OCI-LY7 (cell line): ENCODE results near the gene DNAJB4. TPM values are rescaled to one million over a fixed set of nuclear protein-coding genes. Genes with fewer than 3 reads are reported as not detected.

ENCODE experiments used
- BruUV-seq: library from RNA; stranded (reverse); fragments of 400-500 nt; replicated peaks from 2 replicates; lab custom pipeline; 2021; lab: Mats Ljungman, UMichigan
- CTCF ChIA-PET: fragments of 300-600 bp; sonication (Branson Sonifier 250); formaldehyde crosslinking; loops from one replicate; lab custom pipeline; 2022; ENCODE audit warnings: antibody characterized with exemption; ENCODE audit not compliant: unreplicated experiment; lab: Charles Lee
- POLR2A ChIA-PET: fragments of 300-600 bp; sonication (Branson Sonifier 250); formaldehyde crosslinking; loops from one replicate; lab custom pipeline; 2022; ENCODE audit warnings: antibody characterized with exemption; lab: Charles Lee
- DNase-seq: peaks from one replicate; pipeline ENCODE4 v3.0.0-alpha.2; 2015; ENCODE audit warnings: low spot score
- H2AFZ ChIP-seq: fragments of 200-600 bp; sonication (generic), shearing (Covaris generic); 2 replicates; pipeline ENCODE4 v1.6.1; 2014; ENCODE audit warnings: mild to moderate bottlenecking, antibody characterized with exemption, low read length, moderate library complexity
- H3K27ac ChIP-seq: fragments of 200-600 bp; sonication (generic); 2 replicates; pipeline ENCODE4 v1.5.1; 2014; ENCODE audit warnings: mixed run types, low read depth, mild to moderate bottlenecking, moderate library complexity, low read length, inconsistent platforms; ENCODE audit not compliant: poor library complexity, severe bottlenecking
- H3K36me3 ChIP-seq: fragments of 200-600 bp; sonication (generic); 2 replicates; pipeline ENCODE4 v1.6.1; 2014; ENCODE audit warnings: mild to moderate bottlenecking, antibody characterized with exemption, low read length, moderate library complexity, mixed read lengths; ENCODE audit not compliant: insufficient read depth
- H3K4me1 ChIP-seq: fragments of 200-600 bp; sonication (generic); 2 replicates; pipeline ENCODE4 v1.5.1; 2014; ENCODE audit warnings: mild to moderate bottlenecking, low read length; ENCODE audit not compliant: insufficient read depth, poor library complexity, severe bottlenecking
- H3K4me2 ChIP-seq: fragments of 200-600 bp; sonication (generic); 2 replicates; pipeline ENCODE4 v1.6.1; 2014; ENCODE audit warnings: mild to moderate bottlenecking, low read length
- H3K4me3 ChIP-seq: fragments of 200-600 bp; sonication (generic); 2 replicates; pipeline ENCODE4 v1.5.1; 2014; ENCODE audit warnings: mild to moderate bottlenecking, low read depth, low read length; ENCODE audit not compliant: poor library complexity, severe bottlenecking
- H3K79me2 ChIP-seq: fragments of 200-600 bp; sonication (generic); 2 replicates; pipeline ENCODE4 v1.6.1; 2016; ENCODE audit warnings: low read depth, mild to moderate bottlenecking, low read length, moderate library complexity, mixed read lengths; ENCODE audit not compliant: insufficient read depth
- H3K9me2 ChIP-seq: fragments of 200-600 bp; sonication (generic); 2 replicates; pipeline ENCODE4 v1.6.1; 2016; ENCODE audit warnings: mild to moderate bottlenecking, low read length, mixed read lengths; ENCODE audit not compliant: insufficient read depth
- H3K9me3 ChIP-seq: fragments of 200-600 bp; sonication (generic); 2 replicates; pipeline ENCODE4 v1.6.1; 2014; ENCODE audit warnings: mild to moderate bottlenecking, mixed run types, low read length, mixed read lengths
- H4K20me1 ChIP-seq: fragments of 200-600 bp; sonication (generic); 2 replicates; pipeline ENCODE4 v1.6.1; 2014; ENCODE audit warnings: mild to moderate bottlenecking, antibody characterized with exemption, low read length, moderate library complexity, mixed read lengths; ENCODE audit not compliant: insufficient read depth
- CTCF ChIP-seq: fragments of 200-600 bp; sonication (generic); conservative IDR thresholded peaks from 2 replicates; pipeline ENCODE4 v1.5.1; 2014; ENCODE audit warnings: mild to moderate bottlenecking, antibody characterized with exemption, low read length, moderate library complexity, mixed read lengths
- EZH2phosphoT487 ChIP-seq: fragments of 200-600 bp; sonication (generic); IDR thresholded peaks from 2 replicates; pipeline ENCODE4 v1.6.1; 2018; ENCODE audit warnings: low read depth, borderline replicate concordance, mild to moderate bottlenecking, mixed run types, antibody characterized with exemption, low read length, moderate library complexity, mixed read lengths
- intact Hi-C: fragments of 100-400 bp; cut with micrococcal nuclease; formaldehyde crosslinking; loops from one replicate; pipeline ENCODE4 v1.10.0; 2022; ENCODE audit not compliant: unreplicated experiment
- total RNA-seq, 2 experiments: library from RNA; depleted of rRNA in 1 of 2; stranded (reverse); fragments of >200 nt in 1 of 2; shearing (Covaris generic) in 1 of 2; gene quantifications; 2 replicates each; pipeline ENCODE4 v1.2.3, GENCODE V29; 2014 to 2022

Gene DNAJB4
- total RNA-seq, 2 experiments from 2014 or later = 12.6 to 15.8 TPM

GRCh38 chr1:77977989-77978292, 26.8 kb upstream of the DNAJB4 start:
- CTCF ChIA-PET = interaction anchor here (1.0 to 1.2 kb wide), 3 partner anchors 13 to 27 kb away, joined by 3 to 5 read pairs (median 4); partner anchors contain the start of gene DNAJB4
- peak overlapping the region; percentile 90 for H3K27ac ChIP-seq
- intact Hi-C loops = loop anchor here (1.0 to 2.0 kb wide), 2 partner anchors 27 to 295 kb away; no protein-coding TSS in a partner anchor
- no peak for TF ChIP-seq EZH2phosphoT487
- no peak for TF ChIP-seq CTCF
- no peaks in the 10 kb centered on the region for H3K9me2 ChIP-seq
- H3K9me3 ChIP-seq = no peaks in the 10 kb centered on the region
- H3K4me3 ChIP-seq = peak overlapping the region; percentile 87
- POLR2A ChIA-PET = interaction anchor here (0.8 to 5.6 kb wide), 12 partner anchors 10 to 297 kb away, joined by 3 to 193 read pairs (median 6); partner anchors contain the start of gene DNAJB4
- peaks cover 47% of the 10 kb centered on the region for H4K20me1 ChIP-seq
- H3K4me1 ChIP-seq = peaks cover 44% of the 10 kb centered on the region
- DNase-seq = no peak
- H3K4me2 ChIP-seq = peak overlapping the region; percentile 90
- H2AFZ ChIP-seq = no peak overlapping the region
- no TSS peak for BruUV-seq
- peaks cover 71% of the 10 kb centered on the region for H3K36me3 ChIP-seq
- H3K79me2 ChIP-seq = peaks cover 93% of the 10 kb centered on the region

GRCh38 chr1:77978293-77978968, 26.3 kb upstream of the DNAJB4 start:
- Histone ChIP-seq H3K4me3 (peak overlapping the region; percentile 87), H3K27ac (peak overlapping the region; percentile 90), H3K4me2 (peak overlapping the region; percentile 90), H2AFZ (peak overlapping the region; percentile 38; the same call in 1 of the 2 replicates), H3K36me3 (peaks cover 66% of the 10 kb centered on the region), H3K4me1 (peaks cover 44% of the 10 kb centered on the region), H4K20me1 (peaks cover 47% of the 10 kb centered on the region), H3K9me3 (no peaks in the 10 kb centered on the region), H3K79me2 (peaks cover 88% of the 10 kb centered on the region), H3K9me2 (no peaks in the 10 kb centered on the region)
- POLR2A ChIA-PET = interaction anchor here (0.7 to 5.6 kb wide), 18 partner anchors 10 to 297 kb away, joined by 3 to 193 read pairs (median 5); partner anchors contain the start of gene DNAJB4
- TF ChIP-seq CTCF (no peak), EZH2phosphoT487 (no peak)
- CTCF ChIA-PET = interaction anchor here (1.0 to 1.2 kb wide), 3 partner anchors 13 to 27 kb away, joined by 3 to 5 read pairs (median 4); partner anchors contain the start of gene DNAJB4
- peak; percentile 94 for DNase-seq
- BruUV-seq = TSS peak; percentile 79
- intact Hi-C loops = loop anchor here (1.0 kb wide), 1 partner anchor 295 kb away; no protein-coding TSS in a partner anchor
